SH-SY5Y (cell line): ENCODE measurements around the gene PGP.

Experiments
- GATA2 ChIP-seq: IDR thresholded peaks from 2 replicates; pipeline ENCODE4 v1.6.1; 2011; ENCODE audit warnings: mild to moderate bottlenecking, low read depth, low read length
- GATA3 ChIP-seq: IDR thresholded peaks from 2 replicates; pipeline ENCODE4 v1.6.1; 2011; ENCODE audit warnings: low read depth, mild to moderate bottlenecking, low read length, moderate library complexity

PGP gene

GRCh38 chr16:2212362-2213324 is 2.0 kb downstream of the PGP start:
- TF ChIP-seq GATA3 (no peak), GATA2 (no peak)

DNA sequence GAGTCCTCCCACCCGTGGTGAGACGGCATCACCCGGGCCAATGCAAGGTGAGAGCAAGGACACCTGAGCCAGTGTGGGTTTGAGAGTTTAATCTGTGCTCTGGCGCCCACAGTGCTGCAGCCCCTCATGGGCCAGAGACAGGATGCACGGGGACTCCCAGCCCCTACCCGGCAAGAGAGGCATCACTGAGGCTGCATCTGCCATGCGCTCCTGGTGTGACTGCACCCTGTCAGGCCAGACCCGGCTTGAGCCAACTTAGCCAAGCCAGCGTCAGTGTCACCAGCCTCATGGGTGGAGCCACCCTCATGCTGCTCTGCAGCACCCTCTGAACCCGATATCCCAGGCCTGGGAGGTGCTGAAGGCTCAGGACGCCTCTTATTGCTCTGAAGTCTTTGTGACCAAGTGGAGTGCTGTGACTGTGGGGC is 2.7 kb downstream of the PGP start:
- TF ChIP-seq GATA3 (no peak), GATA2 (no peak)

GRCh38 chr16:2210386-2211365 is 4.0 kb downstream of the PGP start, which contains the start of gene BRICD5:
BRICD5 (minus strand) TSS chr16:2210863; CDS start chr16:2210833, 30 bp downstream.
- no peak for TF ChIP-seq GATA3
- no peak for TF ChIP-seq GATA2

- TF ChIP-seq GATA3 (no peak), GATA2 (no peak)
Measured at GRCh38 chr16:2210009-2210332, 4.7 kb downstream of the PGP start.

DNA sequence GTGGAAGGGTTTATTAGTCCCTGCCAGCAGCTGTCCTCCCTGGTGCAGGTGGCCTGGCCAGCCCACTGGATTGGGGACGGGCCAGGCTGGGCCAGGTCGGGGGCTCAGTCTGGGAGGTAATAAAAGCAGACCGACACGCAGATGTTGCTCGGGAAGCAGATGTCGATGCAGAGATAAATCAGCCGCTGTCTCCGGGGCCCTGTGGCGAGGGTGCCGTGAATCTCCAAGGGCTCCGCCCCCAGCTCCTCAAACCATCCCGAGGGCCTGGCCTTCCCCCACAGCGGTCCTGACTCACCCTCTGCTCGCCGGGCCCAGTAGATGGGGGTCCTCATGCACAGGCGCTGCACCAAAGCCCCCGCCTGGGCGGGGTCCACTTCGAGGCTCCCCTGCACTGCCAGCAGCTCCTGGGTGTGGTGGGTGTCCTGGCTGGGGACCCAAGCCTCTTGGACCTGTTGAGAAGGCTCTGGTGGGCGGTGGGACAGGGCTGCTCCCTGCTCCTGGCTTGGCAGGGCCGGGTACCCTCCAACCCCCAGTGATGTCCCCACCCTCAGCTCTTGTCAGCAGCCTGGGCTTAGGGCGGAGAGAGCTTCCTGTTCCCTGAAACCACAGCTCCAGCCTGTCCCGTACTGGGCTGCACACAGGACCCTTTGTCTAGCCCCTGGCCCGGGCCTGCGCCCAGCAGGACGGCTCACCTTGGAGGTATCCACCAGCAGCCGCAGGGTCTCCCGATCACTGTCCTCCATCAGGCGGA is 5.2 kb downstream of the PGP start:
- TF ChIP-seq GATA3 (no peak), GATA2 (no peak)

- TF ChIP-seq GATA2 (no peak), GATA3 (no peak)
Measured at GRCh38 chr16:2208772-2209171, 5.9 kb downstream of the PGP start.

DNA sequence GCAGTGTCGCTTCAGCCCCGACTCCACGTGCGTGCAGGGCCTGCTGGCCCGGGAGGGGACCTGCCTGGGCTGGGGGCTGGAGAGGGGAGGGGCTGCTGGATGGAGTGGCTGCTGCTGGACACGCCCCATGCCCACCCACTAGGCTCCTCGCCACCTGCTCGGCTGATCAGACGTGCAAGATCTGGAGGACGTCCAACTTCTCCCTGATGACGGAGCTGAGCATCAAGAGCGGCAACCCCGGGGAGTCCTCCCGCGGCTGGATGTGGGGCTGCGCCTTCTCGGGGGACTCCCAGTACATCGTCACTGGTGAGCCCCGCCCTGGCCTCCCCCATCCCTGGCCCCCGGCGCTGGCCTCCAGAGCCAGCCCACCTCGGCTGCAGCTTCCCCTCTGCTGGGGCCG is 6.3 kb downstream of the PGP start:
- TF ChIP-seq GATA2 = no peak
- TF ChIP-seq GATA3 = no peak

DNA sequence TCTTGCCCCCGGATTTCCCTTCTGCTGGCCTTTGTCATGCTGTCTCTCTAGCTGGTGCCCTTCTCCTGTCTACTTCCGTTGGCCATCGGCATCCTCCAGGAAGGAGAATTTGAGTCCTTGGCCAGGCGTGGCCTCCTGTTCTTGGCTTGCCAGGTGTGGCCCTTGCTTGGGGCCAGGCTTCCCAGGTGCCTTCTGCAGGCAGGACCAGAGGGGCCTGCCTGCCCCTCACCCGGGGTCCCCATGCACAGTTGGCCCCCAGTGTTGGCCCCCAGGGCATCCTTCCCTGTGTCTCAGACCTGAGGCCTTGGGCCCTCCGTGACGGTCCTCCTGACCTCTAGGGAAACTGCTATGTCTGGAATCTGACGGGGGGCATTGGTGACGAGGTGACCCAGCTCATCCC is 6.8 kb downstream of the PGP start:
- no peak for TF ChIP-seq GATA3
- no peak for TF ChIP-seq GATA2

- TF ChIP-seq GATA3 = no peak
- no peak for TF ChIP-seq GATA2
Measured at GRCh38 chr16:2206780-2207433, 7.7 kb downstream of the PGP start.

DNA sequence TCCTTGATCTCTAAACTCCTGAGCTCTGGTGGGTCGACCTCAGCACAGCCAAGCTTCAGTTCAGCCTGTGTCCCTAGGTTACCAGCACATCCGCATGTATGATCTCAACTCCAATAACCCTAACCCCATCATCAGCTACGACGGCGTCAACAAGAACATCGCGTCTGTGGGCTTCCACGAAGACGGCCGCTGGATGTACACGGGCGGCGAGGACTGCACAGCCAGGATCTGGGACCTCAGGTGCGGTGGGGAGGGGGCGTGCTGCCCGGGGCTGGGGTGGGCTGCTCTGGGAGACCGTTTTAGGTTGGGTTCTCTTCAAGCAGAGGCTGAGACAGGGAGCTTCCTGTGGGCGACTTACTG is 8.2 kb downstream of the PGP start:
- TF ChIP-seq GATA3 (no peak), GATA2 (no peak)

DNA sequence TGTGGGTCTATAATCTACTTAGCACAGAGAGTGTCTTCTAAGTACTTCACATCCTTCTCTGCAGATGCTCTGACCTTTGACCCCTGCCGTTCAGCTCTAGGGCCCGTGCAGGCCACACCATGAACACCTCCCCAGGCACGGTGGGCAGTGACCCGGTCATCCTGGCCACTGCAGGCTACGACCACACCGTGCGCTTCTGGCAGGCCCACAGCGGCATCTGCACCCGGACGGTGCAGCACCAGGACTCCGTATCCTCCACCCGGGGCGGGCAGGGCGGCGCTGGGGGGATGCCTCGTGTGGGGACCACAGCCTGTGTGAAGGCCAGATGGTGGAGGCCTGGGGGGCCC is 8.7 kb downstream of the PGP start:
- TF ChIP-seq GATA2 = no peak
- no peak for TF ChIP-seq GATA3

- no peak; the same call in 1 of the 2 replicates for TF ChIP-seq GATA2
- no peak for TF ChIP-seq GATA3
Measured at GRCh38 chr16:2205104-2205966, 9.3 kb downstream of the PGP start, which contains the start of gene MLST8. MLST8 (plus strand) TSS chr16:2205454; CDS start chr16:2206086, 632 bp downstream.

- TF ChIP-seq GATA2 (no peak), GATA3 (no peak)
Measured at GRCh38 chr16:2204416-2205103, 10.1 kb downstream of the PGP start.
